ENCODE results near the gene DPP4. TPM values are rescaled to one million over a fixed set of nuclear protein-coding genes. Genes with fewer than 3 reads are reported as not detected.

Gene DPP4
- polyA plus RNA-seq, 2 of the 4 experiments (the other 2 are of a cell fraction), result 0.17 to 0.27 TPM

- TF ChIP-seq HMGXB4 (CRISPR knock-in tag; IDR thresholded peaks at IDR 0.05; ENCODE audit: borderline replicate concordance), result no peak
- no peak for TF ChIP-seq ELK1 (IDR thresholded peaks at IDR 0.05; ENCODE audit: low read depth, low read length)
Observed at GRCh38 chr2:161975813-161976160, 98.2 kb downstream of the DPP4 start (continued).

- no peak overlapping the region for H3K27ac ChIP-seq
- DNase-seq (ENCODE audit: low read depth in 1 of 2, low spot score in 1 of 2) (no peak), ATAC-seq (no peak), FAIRE-seq (no peak)
- TF ChIP-seq CBX2 (IDR thresholded peaks at IDR 0.05; ENCODE audit: borderline replicate concordance, low read depth) (no peak), MAFK (IDR thresholded peaks at IDR 0.05; ENCODE audit: partially characterized antibody) (peak; percentile 25)
- no peaks in the 10 kb centered on the region for H3K9me3 ChIP-seq
- no peak overlapping the region for H3K4me3 ChIP-seq
- 38% methylated on average over 3 of the region's 3 CpGs for WGBS (ENCODE audit: missing lambda C conversion rate)
- H3K4me2 ChIP-seq, result no peak overlapping the region
- no peaks in the 10 kb centered on the region for H3K4me1 ChIP-seq
- POLR2A ChIA-PET, result no interaction called here
- CTCF ChIA-PET, result no interaction called here
Observed at GRCh38 chr2:161975062-161975812, 98.8 kb downstream of the DPP4 start.

GRCh38 chr2:161974461-161974860, 99.6 kb downstream of the DPP4 start:
- FAIRE-seq (no peak), ATAC-seq (no peak), DNase-seq (ENCODE audit: low read depth in 1 of 2, low spot score in 1 of 2) (no peak)
- POLR2A ChIA-PET, result no interaction called here
- 65% methylated on average over 2 of the region's 2 CpGs for WGBS (ENCODE audit: missing lambda C conversion rate)
- Histone ChIP-seq H3K9me3 (no peaks in the 10 kb centered on the region), H3K4me3 (no peak overlapping the region), H3K4me1 (no peaks in the 10 kb centered on the region), H3K27ac (no peak overlapping the region), H3K4me2 (no peak overlapping the region)
- CTCF ChIA-PET, result no interaction called here
- TF ChIP-seq RAD21 (conservative IDR thresholded peaks at IDR 0.05 in 1 of 2, IDR thresholded peaks at IDR 0.05 in 1 of 2), result no peak
- no peak for TF ChIP-seq BCL3 (IDR thresholded peaks at IDR 0.05)
- no peak for TF ChIP-seq MAFK (IDR thresholded peaks at IDR 0.05; ENCODE audit: partially characterized antibody)
- TF ChIP-seq FOSB (CRISPR knock-in tag; IDR thresholded peaks at IDR 0.05), result no peak

- no peaks in the 10 kb centered on the region for H3K4me1 ChIP-seq
- no peak overlapping the region for H3K27ac ChIP-seq
- no peak for FAIRE-seq
- POLR2A ChIA-PET, result no interaction called here
- H3K9me3 ChIP-seq, result no peaks in the 10 kb centered on the region
- DNase-seq (ENCODE audit: low read depth in 1 of 2, low spot score in 1 of 2), result no peak
- no peak for ATAC-seq
- CTCF ChIA-PET, result no interaction called here
- WGBS (ENCODE audit: missing lambda C conversion rate), result 41% methylated on average over 2 of the region's 2 CpGs
- no peak overlapping the region for H3K4me2 ChIP-seq
- no peak overlapping the region for H3K4me3 ChIP-seq
- TF ChIP-seq PHF8 (IDR thresholded peaks at IDR 0.05; ENCODE audit: borderline replicate concordance, low read depth) (no peak), KDM5A (IDR thresholded peaks at IDR 0.05) (no peak), NR3C1 (IDR thresholded peaks at IDR 0.05) (no peak), BHLHE40 (IDR thresholded peaks at IDR 0.05; ENCODE audit: low read depth, low read length) (no peak), HOXB13 (CRISPR knock-in tag; IDR thresholded peaks at IDR 0.05; ENCODE audit: low read depth) (no peak), E2F6 (IDR thresholded peaks at IDR 0.05; ENCODE audit: borderline replicate concordance, low read depth) (no peak), HOXA7 (CRISPR knock-in tag; IDR thresholded peaks at IDR 0.05) (no peak), MYC (IDR thresholded peaks at IDR 0.05; ENCODE audit: borderline replicate concordance, low read length) (no peak), MAZ (IDR thresholded peaks at IDR 0.05; ENCODE audit: borderline replicate concordance, low read depth, low read length) (no peak), MAFK (IDR thresholded peaks at IDR 0.05; ENCODE audit: partially characterized antibody) (no peak), FOSB (CRISPR knock-in tag; IDR thresholded peaks at IDR 0.05) (no peak), JUN (IDR thresholded peaks at IDR 0.05) (no peak), ZC3H11A (IDR thresholded peaks at IDR 0.05) (no peak), ATOH8 (CRISPR knock-in tag; IDR thresholded peaks at IDR 0.05; ENCODE audit: low read depth) (no peak), RARB (CRISPR knock-in tag; IDR thresholded peaks at IDR 0.05) (no peak), REST (IDR thresholded peaks at IDR 0.05) (no peak)
Observed at GRCh38 chr2:161972866-161973265, 101.1 kb downstream of the DPP4 start.
